GM18519 (cell line): ENCODE results near the gene TMEM212.
"Not testable (repeated sequence)": the region's sequence is repeated elsewhere in the genome, so short reads cannot be mapped to it uniquely, and the experiment has no call there.

Experiments used
- ATAC-seq: cut with Tn5 transposase; IDR thresholded peaks from one replicate; pipeline ENCODE4 v1.9.1; 2021; ENCODE audit warnings: mild to moderate bottlenecking, moderate library complexity; ENCODE audit not compliant: unreplicated experiment, low FRiP score

TMEM212 gene

DNA sequence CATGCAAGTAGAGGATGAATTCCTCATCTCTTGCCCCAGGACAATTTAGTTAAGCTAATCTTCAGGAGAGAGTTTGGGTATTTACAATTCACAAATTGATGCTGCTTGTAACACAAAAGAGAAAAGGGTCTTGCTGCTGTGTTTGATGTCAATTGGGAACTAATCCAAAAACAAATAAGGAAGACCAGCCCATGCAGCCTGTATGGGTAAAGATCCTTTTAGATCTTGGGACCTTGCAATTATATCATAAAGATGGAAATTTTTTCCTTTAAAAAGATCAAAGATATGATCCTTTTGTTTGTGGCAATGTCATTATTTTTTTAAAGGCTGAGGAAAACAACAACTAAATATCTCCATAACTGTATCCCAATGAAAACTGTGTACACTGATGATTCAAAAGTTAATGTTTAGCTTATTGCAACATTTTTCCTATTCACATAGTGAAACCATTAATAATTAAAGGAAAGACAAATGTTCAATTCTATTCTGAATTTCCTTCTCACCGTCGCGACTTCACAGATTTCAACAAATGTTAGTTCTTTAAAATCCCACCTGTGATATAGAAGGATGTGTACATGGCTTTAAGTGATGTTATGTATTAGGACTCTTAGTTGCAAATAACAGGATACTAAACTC, 40.2 kb downstream of the TMEM212 start:
- no peak for ATAC-seq

DNA sequence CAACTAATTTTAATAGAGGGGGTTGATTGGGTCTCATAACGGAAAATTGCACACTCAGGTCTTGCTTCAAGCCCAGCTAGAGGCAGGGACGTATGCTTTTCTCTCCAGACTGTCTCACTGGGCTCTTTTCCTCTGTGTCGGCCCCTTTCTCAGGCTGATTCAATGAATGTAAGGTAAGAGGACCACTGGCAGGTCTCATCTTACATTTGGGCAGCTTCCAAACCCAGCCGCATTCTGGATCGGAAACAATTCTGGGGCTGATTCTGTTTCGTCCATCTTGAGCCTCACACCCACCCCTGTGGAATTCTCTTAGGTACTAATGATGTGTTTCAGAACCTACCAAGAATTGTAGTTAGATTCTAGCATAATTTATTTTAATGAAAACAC, 40.7 kb downstream of the TMEM212 start:
- no peak for ATAC-seq

DNA sequence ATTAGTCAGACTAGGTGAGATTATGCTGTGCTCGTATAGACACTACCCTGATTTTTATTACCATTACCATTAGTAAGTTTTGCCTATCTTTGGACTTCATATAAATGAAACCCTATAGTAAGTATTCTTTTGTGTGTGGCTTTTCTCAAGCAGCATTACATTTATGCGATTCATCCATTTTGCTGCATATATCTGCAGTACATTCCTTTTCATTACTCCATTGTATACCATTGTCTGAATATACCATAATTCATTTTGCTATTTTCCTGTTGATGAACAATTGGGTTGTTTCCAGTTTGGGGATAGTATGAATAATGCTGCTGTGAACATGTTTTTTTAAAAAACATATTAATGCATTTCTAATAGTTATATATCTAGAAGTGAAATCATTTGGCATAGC, 45.3 kb downstream of the TMEM212 start:
- no peak for ATAC-seq

DNA sequence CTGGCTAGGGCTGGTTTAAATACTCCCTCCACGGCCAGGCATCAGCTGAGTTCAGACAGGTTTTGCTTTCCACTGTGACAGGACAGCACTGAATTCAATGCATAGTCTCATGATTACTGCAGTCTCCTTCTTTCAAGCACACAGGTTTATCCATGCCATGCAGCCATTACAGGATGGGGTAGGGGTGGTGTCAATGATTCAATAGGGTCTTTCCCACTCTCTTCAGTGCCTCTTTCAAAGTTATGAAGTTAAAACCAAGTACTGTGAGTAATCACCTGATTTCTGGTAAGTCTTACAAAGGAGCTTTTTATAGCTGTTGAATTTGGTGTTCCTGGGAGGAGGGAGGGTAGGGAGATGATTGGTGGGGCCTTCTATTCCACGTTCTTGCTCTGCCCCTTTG, 47.2 kb downstream of the TMEM212 start:
- ATAC-seq, result no peak

DNA sequence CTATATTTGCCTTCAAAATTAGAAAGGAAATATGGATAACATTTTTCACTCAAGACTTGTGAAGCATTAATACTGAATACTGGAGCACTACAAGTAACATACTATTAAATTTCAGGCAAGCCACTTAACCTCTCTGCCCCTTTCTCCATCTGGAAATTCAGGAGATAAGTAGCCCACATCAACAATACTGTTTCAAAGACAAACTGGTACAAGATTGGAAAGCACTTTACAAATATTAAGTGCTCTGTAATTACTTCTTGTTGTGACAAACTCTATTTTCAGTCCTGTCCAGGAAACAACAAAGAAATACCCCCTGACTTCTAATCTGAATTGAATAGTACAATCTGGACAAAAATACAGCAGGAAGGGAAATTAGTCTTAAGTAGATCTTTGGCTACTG, 49.3 kb downstream of the TMEM212 start:
- ATAC-seq, result no peak

DNA sequence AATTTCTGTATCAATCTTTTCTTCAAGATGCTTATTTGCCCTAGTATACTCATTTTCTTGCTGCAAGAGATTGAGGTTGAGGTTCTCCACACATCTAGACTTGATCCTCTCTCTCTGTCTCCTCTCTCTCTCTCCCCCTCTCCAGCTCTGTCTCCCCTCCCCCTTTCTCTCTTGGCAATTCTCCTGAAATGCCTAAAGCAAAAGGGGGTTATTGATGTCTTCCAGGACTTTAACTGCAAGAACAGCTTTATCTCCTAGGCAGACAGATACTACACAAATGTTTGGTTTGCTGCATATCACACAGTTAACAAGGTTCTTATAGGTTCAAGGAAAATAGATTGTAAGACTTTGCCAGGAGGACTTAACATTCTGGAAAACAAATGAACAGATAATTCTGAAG, 52.1 kb downstream of the TMEM212 start:
- no peak for ATAC-seq

DNA sequence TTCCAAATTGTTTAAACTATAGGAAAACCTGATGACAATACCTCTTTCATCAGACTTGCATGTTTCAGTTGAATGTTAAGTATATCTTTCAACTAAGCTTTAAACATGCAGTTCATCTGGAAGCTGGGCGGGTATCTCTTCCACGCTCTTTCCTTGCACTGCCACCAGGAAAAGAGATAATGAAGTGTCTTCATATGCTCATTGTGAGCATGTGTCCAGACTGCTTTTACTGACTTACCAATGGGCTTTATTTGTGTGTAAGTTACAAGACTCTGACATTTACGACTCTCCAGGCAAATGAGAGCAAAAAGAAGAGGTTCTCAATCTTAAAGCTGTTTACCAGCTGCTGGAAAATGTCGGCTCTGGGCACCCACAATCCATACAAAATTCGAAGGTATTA, 52.8 kb downstream of the TMEM212 start:
- no peak for ATAC-seq

DNA sequence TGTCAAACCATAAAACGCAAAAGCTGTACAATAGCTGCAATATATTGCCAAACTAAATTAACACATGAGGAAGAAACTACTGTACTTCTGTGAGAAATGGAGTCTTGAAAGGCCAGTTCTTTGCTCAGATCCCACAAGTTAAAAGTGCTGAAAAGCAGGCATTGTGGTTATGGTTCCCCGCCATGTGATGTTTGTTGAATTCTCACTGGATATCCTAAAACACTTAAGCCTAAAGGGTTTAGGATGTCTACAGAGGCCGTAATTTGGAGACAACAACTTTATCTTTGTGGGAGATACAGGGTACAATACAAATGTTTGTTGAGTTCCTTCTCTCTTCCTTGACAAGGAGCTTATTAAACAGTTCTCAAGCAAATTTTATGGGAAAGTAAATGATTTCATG, 53.2 kb downstream of the TMEM212 start:
- ATAC-seq, result no peak

DNA sequence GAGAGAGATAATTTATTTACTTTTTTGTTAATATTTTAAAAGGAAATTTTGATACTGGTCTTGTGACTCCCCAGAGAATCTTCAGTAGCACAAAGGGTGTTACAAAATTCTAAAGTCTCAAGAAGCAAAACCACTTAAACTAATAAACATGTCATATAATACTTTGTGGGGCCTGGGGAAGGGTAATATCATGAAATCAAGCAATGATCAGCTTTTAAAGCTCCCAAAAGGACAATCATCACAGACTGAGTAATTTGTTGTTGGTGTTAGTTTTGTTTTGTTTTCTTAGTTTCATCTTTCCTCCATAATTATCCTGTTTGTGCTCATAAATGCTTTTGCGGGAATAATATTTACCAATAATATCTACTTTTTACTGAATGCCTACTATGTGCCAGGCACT, 55.0 kb downstream of the TMEM212 start:
- no peak for ATAC-seq

DNA sequence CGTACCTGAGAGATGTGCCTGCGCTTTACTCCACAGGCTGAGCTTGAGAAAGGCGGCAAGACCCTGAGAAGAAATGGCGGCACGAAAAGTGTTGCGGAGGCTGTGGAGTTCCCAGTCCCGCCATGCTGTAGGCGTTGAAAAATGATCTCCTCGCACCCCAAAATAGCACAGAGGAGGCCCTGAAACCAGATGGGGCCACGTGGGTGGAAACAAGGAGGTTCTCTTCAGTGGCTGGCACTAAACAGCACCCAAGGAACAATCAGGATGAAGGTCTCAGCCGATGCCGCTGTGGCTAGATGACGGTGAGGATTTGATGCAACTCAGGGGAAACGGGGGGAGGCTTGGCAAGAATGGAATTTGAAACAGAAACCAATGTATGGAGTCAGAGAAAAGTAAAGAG, 57.3 kb downstream of the TMEM212 start:
- ATAC-seq, result no peak

DNA sequence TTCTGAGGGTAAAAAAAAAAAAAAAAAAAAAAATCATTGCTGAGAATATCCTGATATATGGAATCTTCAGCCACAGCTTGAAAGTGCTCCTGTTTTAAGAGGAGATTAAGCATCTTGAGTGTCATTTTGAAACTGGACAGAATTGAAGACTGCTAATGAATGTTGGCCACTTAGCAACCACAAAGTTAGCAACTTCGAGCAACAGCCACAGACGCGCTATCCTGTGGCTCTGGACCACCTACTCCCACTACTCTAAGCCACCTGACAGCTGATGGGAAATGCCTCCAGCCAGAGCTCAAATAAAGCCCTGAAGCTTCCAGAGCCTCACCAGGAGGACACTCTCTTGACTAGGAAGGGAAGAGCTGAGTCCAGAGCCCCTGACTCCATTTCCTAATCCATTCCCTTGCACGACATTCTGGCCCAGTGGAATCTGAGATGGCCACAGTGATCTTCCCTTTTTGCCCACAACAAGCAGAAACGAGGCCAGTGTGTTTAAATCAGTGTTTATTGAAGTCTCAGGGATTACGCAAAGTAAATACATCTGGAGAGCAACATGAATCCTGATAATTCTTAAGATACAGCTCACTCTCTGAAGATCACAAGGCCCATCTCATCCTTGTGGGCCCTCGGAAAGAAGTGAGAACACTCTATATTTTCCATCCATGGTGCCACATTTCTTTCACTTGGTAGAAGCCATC, 58.6 kb downstream of the TMEM212 start:
- no peak for ATAC-seq

DNA sequence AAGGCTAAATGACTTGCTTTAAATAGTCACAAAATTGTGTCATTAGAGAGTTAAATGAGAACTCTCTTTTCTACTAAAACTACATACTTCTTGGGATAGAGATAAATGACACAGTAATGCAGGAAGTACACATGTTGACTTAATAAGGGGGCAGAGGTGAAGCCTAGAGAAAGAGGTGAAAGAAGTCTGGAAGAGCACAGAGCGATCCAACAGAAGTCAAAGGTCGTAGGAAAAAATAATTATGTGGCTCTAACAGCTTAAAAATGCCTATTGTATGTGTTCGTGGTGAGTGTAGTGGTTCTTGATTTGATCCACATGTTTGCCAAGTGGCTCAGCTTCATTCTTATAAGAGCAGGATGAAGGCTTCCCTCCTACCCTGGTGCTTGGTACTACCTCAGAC, 61.7 kb downstream of the TMEM212 start:
- ATAC-seq, result no peak

DNA sequence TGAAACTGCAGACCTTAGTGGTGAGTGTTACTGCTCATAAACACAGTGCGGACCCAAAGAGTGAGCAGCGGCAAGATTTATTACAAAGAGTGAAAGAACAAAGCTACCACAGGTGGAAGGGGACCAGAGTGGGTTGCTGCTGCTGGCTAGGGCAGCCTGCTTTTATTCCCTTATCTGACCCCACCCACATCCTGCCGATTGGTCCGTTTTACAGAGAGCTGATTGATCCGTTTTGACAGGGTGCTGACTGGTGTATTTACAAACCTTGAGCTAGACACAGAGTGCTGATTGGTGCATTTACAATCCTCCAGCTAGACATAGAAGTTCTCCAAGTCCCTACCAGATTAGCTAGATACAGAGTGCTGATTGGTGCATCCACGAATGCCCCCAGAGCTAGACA, 63.4 kb downstream of the TMEM212 start:
- ATAC-seq, result not testable (repeated sequence)

DNA sequence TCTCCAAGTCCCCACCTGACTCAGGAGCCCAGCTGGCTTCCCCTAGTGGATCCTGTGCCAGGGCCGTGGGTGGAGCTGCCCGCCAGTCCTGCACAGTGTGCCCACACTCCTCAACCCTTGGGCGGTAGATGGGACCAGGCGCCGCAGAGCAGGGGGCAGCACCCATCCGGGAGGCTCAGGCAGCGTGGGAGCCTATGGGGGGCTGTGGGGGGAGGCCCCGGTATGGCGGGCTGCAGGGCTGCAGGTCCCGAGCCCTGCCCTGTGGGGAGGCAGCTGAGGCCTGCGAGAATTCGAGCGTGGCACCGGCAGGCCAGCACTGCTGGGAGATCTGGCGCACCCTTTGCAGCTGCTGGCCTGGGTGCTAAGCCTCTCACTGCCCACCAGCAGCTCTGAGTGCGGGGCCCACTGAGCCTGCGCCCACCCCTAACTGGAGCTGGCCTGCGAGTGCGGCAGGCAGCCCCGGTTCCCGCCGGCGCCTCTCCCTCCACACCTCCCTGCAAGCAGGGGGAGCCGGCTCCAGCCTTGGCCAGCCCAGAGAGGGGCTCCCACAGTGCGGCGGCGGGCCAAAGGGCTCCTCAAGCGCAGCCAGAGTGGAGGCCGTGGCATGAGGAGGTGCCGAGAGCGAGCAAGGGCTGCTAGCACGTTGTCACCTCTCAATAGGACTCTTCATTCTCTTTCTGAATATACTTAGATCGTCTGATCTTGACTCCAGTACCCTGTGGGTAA, 64.0 kb downstream of the TMEM212 start:
- no peak for ATAC-seq

DNA sequence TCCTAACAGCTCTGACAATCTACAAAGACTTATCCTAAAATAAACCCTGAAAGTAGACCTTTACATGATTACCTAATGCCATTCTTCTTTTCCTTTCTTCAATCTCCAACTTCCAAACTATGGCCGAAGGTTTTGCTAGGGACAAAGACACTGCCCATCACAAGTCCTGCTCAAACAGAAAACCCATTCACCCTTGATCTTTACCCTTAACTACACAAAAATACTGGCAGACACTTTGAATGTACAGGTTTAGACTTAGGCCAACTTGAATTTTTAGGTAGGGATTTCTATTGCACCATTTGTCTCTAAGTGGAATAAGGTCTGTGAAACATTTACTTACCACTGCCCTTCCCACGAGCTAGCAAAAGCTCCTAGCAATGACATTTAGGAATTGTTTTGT, 64.6 kb downstream of the TMEM212 start:
- ATAC-seq, result no peak

DNA sequence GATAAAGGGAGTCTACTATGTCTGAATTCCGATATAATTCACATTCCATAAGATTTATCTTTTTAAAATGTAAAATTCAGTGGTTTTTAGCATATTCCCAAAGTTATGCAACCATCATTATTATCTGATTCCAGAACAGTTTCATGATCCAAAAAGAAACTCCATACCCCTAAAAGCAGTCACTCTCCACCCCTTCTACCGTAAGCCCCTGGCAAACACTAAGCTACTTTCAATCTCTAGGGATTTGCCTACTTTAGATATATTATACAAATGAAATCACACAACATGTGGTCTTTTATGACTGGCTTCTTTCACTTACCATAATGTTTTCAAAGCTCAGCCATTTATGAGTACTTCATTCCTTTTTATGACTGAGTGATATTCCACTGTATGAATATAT, 65.6 kb downstream of the TMEM212 start:
- no peak for ATAC-seq
